A673 (cell line): Measurements from ENCODE around the gene HIGD1A.

ENCODE experiments used
- CTCF ChIP-seq: fragments of 300-800, 200-600 bp; sonication (generic); conservative IDR thresholded peaks from 2 replicates; pipeline ENCODE4 v1.5.1; 2017; ENCODE audit warnings: low read depth, mild to moderate bottlenecking, antibody characterized with exemption, low read length, moderate library complexity, mixed read lengths
- EZH2 ChIP-seq: fragments of 200-600 bp; sonication (generic); IDR thresholded peaks from 2 replicates; pipeline ENCODE4 v1.6.1; 2017; ENCODE audit warnings: borderline replicate concordance, low read depth, mild to moderate bottlenecking, mixed read lengths, antibody characterized with exemption, low read length; ENCODE audit not compliant: poor library complexity, severe bottlenecking

- TF ChIP-seq CTCF: no peak
- no peak for TF ChIP-seq EZH2
Measured at GRCh38 chr3:42851228-42851834, 47.0 kb upstream of the HIGD1A start.
